HUES48 (cell line): ENCODE results near the gene PCDHGC4.
A peak's percentile ranks its signal among the peaks of the same experiment; 100 is the strongest.

Experiments used
- H3K27ac ChIP-seq: one replicate; pipeline ENCODE4 v1.7.0; 2013; ENCODE audit warnings: low read depth, low read length, inconsistent platforms
- H3K27me3 ChIP-seq: 2 replicates; pipeline ENCODE4 v1.6.1; 2013; ENCODE audit warnings: mild to moderate bottlenecking, low read length; ENCODE audit not compliant: control insufficient read depth, insufficient read depth
- H3K36me3 ChIP-seq: 2 replicates; pipeline ENCODE4 v1.6.1; 2013; ENCODE audit warnings: low read length; ENCODE audit not compliant: control insufficient read depth, insufficient read depth
- H3K4me1 ChIP-seq: 2 replicates; pipeline ENCODE4 v1.6.1; 2013; ENCODE audit warnings: mild to moderate bottlenecking, low read length; ENCODE audit not compliant: control insufficient read depth, insufficient read depth
- H3K4me3 ChIP-seq: 2 replicates; pipeline ENCODE4 v1.5.1; 2013; ENCODE audit warnings: mild to moderate bottlenecking, low read depth, low read length
- H3K9ac ChIP-seq: 2 replicates; pipeline ENCODE4 v1.6.1; 2013; ENCODE audit warnings: mild to moderate bottlenecking, low read depth, low read length, moderate library complexity
- H3K9me3 ChIP-seq: 2 replicates; pipeline ENCODE4 v1.6.1; 2013; ENCODE audit warnings: low read length; ENCODE audit not compliant: control insufficient read depth, insufficient read depth

The PCDHGC4 gene

GRCh38 chr5:141521244-141521781 is 36.5 kb downstream of the PCDHGC4 start:
- no peak overlapping the region for H3K9ac ChIP-seq
- H3K27ac ChIP-seq = peak overlapping the region; percentile 43
- H3K4me1 ChIP-seq = peaks cover 18% of the 10 kb centered on the region
- H3K27me3 ChIP-seq = no peaks in the 10 kb centered on the region
- no peak overlapping the region for H3K4me3 ChIP-seq
- peaks cover 74% of the 10 kb centered on the region for H3K36me3 ChIP-seq
- no peaks in the 10 kb centered on the region for H3K9me3 ChIP-seq

- Histone ChIP-seq H3K9ac (no peak overlapping the region), H3K27ac (peak overlapping the region; percentile 43), H3K27me3 (no peaks in the 10 kb centered on the region), H3K4me3 (no peak overlapping the region), H3K36me3 (peaks cover 74% of the 10 kb centered on the region), H3K4me1 (peaks cover 18% of the 10 kb centered on the region), H3K9me3 (no peaks in the 10 kb centered on the region)
Measured at GRCh38 chr5:141522301-141522700, 37.5 kb downstream of the PCDHGC4 start.

- no peak overlapping the region for H3K9ac ChIP-seq
- peaks cover 18% of the 10 kb centered on the region for H3K4me1 ChIP-seq
- H3K27me3 ChIP-seq = no peaks in the 10 kb centered on the region
- H3K36me3 ChIP-seq = peaks cover 85% of the 10 kb centered on the region
- H3K9me3 ChIP-seq = no peaks in the 10 kb centered on the region
- no peak overlapping the region for H3K4me3 ChIP-seq
- H3K27ac ChIP-seq = no peak overlapping the region
Measured at GRCh38 chr5:141523991-141524390, 39.2 kb downstream of the PCDHGC4 start.

- Histone ChIP-seq H3K9me3 (no peaks in the 10 kb centered on the region), H3K9ac (no peak overlapping the region), H3K27ac (peak overlapping the region; percentile 76), H3K4me1 (peaks cover 18% of the 10 kb centered on the region), H3K4me3 (no peak overlapping the region), H3K27me3 (no peaks in the 10 kb centered on the region), H3K36me3 (peaks cover 85% of the 10 kb centered on the region)
Measured at GRCh38 chr5:141524604-141525597, 40.1 kb downstream of the PCDHGC4 start.

- H3K36me3 ChIP-seq = peaks cover 79% of the 10 kb centered on the region
- no peak overlapping the region for H3K9ac ChIP-seq
- no peak overlapping the region for H3K4me3 ChIP-seq
- peaks cover 18% of the 10 kb centered on the region for H3K4me1 ChIP-seq
- H3K27ac ChIP-seq = peak overlapping the region; percentile 76
- no peaks in the 10 kb centered on the region for H3K9me3 ChIP-seq
- H3K27me3 ChIP-seq = no peaks in the 10 kb centered on the region
Measured at GRCh38 chr5:141525653-141526052, 40.8 kb downstream of the PCDHGC4 start.

- no peaks in the 10 kb centered on the region for H3K27me3 ChIP-seq
- no peak overlapping the region for H3K4me3 ChIP-seq
- no peak overlapping the region for H3K27ac ChIP-seq
- H3K9ac ChIP-seq = no peak overlapping the region
- no peaks in the 10 kb centered on the region for H3K9me3 ChIP-seq
- peaks cover 66% of the 10 kb centered on the region for H3K36me3 ChIP-seq
- peaks cover 18% of the 10 kb centered on the region for H3K4me1 ChIP-seq
Measured at GRCh38 chr5:141527426-141527825, 42.6 kb downstream of the PCDHGC4 start.

GRCh38 chr5:141528291-141528984 is 43.6 kb downstream of the PCDHGC4 start:
- Histone ChIP-seq H3K36me3 (peaks cover 66% of the 10 kb centered on the region), H3K9ac (no peak overlapping the region), H3K4me1 (peaks cover 18% of the 10 kb centered on the region), H3K9me3 (no peaks in the 10 kb centered on the region), H3K27me3 (no peaks in the 10 kb centered on the region), H3K27ac (no peak overlapping the region), H3K4me3 (no peak overlapping the region)

- Histone ChIP-seq H3K9ac (no peak overlapping the region), H3K4me3 (no peak overlapping the region), H3K27me3 (no peaks in the 10 kb centered on the region), H3K36me3 (peaks cover 66% of the 10 kb centered on the region), H3K27ac (no peak overlapping the region), H3K4me1 (peaks cover 16% of the 10 kb centered on the region), H3K9me3 (no peaks in the 10 kb centered on the region)
Measured at GRCh38 chr5:141529002-141529401, 44.2 kb downstream of the PCDHGC4 start.

- H3K27me3 ChIP-seq = no peaks in the 10 kb centered on the region
- no peak overlapping the region for H3K9ac ChIP-seq
- no peaks in the 10 kb centered on the region for H3K9me3 ChIP-seq
- H3K36me3 ChIP-seq = peaks cover 73% of the 10 kb centered on the region
- H3K4me3 ChIP-seq = no peak overlapping the region
- no peak overlapping the region for H3K27ac ChIP-seq
- H3K4me1 ChIP-seq = peaks cover 10% of the 10 kb centered on the region; the same call in 1 of the 2 replicates
Measured at GRCh38 chr5:141529873-141530272, 45.0 kb downstream of the PCDHGC4 start.

- H3K4me3 ChIP-seq = no peak overlapping the region
- peaks cover 48% of the 10 kb centered on the region for H3K36me3 ChIP-seq
- no peaks in the 10 kb centered on the region for H3K27me3 ChIP-seq
- no peaks in the 10 kb centered on the region for H3K9me3 ChIP-seq
- no peak overlapping the region for H3K27ac ChIP-seq
- H3K4me1 ChIP-seq = no peaks in the 10 kb centered on the region
- no peak overlapping the region for H3K9ac ChIP-seq
Measured at GRCh38 chr5:141532726-141533125, 47.9 kb downstream of the PCDHGC4 start.

GRCh38 chr5:141533897-141534296 is 49.1 kb downstream of the PCDHGC4 start:
- Histone ChIP-seq H3K27ac (no peak overlapping the region), H3K9me3 (no peaks in the 10 kb centered on the region), H3K9ac (no peak overlapping the region), H3K4me1 (no peaks in the 10 kb centered on the region), H3K36me3 (peaks cover 37% of the 10 kb centered on the region), H3K27me3 (no peaks in the 10 kb centered on the region), H3K4me3 (no peak overlapping the region)
